ENCODE results near the gene PLPP4.
A peak's percentile ranks its signal among the peaks of the same experiment; 100 is the strongest.

- TF ChIP-seq PRDM15 (CRISPR knock-in tag; IDR thresholded peaks at IDR 0.05) (no peak), ATF3 (IDR thresholded peaks at IDR 0.05; ENCODE audit: borderline replicate concordance, extremely low read depth, low read depth, low read length) (no peak), POLR2A (IDR thresholded peaks at IDR 0.05; ENCODE audit: low read depth, low read length) (no peak), MXI1 (IDR thresholded peaks at IDR 0.05; ENCODE audit: low read depth, low read length) (no peak), FOXM1 (IDR thresholded peaks at IDR 0.05; ENCODE audit: low read depth, low read length) (no peak), REST (IDR thresholded peaks at IDR 0.05; ENCODE audit: low read depth, low read length) (no peak), SP1 (IDR thresholded peaks at IDR 0.05; ENCODE audit: low read depth, low read length) (no peak), EP300 (IDR thresholded peaks at IDR 0.05; ENCODE audit: borderline replicate concordance in 1 of 2, control insufficient read depth in 1 of 2, low read depth in 2 of 2, low read length in 2 of 2) (no peak), ZNF384 (IDR thresholded peaks at IDR 0.05; ENCODE audit: borderline replicate concordance, low read depth, low read length) (no peak), YY1 (IDR thresholded peaks at IDR 0.05; ENCODE audit: low read depth, low read length) (no peak), RAD21 (IDR thresholded peaks at IDR 0.05; ENCODE audit: insufficient read depth, low read depth, low read length) (0 out of 2 replicates have a peak, but pooled peaks have one; percentile 7), ETV6 (conservative IDR thresholded peaks at IDR 0.05 in 1 of 2, IDR thresholded peaks at IDR 0.05 in 1 of 2; ENCODE audit: borderline replicate concordance in 1 of 2, low read depth in 1 of 2) (no peak), SRF (IDR thresholded peaks at IDR 0.05; ENCODE audit: low read depth in 2 of 2, low read length in 2 of 2) (0 out of 4 replicates have a peak, but pooled peaks of 1 of the 2 experiments have one; percentile 16)
Measured at GRCh38 chr10:120600871-120601649, 144.0 kb downstream of the PLPP4 start.

Data from GM12878 (cell line).